Caki2 (cell line): ENCODE measurements around the gene ARMH2. TPM values are rescaled to one million over a fixed set of nuclear protein-coding genes. Genes with fewer than 3 reads are reported as not detected.

Experiments used
- DNase-seq: peaks from one replicate; pipeline ENCODE4 v3.0.0-alpha.2; 2015; ENCODE audit warnings: low read depth
- in situ Hi-C: cut with HindIII; loops from 2 replicates; pipeline ENCODE4 v1.10.0; 2016; ENCODE audit warnings: low sequenced_read_pairs, low pct_unique_long_range_greater_than_20kb, mixed read lengths
- total RNA-seq: library from RNA; depleted of rRNA; stranded (reverse); fragments of >200 nt; shearing (Covaris generic); gene quantifications from 2 replicates; pipeline ENCODE4 v1.2.3, GENCODE V29; 2014; ENCODE audit warnings: low replicate concordance; rRNA removed

ARMH2 gene
- total RNA-seq, 1 experiment from 2014 or later, result not detected

- in situ Hi-C loops, result no loop called here
- no peak for DNase-seq
Measured at GRCh38 chr6:24749297-24749696, 49.4 kb downstream of the ARMH2 start.

Other genes with a start within 250 kb of the ARMH2 start
- gene KIAA0319, start 152.7 kb downstream of the ARMH2 start, total RNA-seq, result 6.1 and 6.4 TPM in 2 replicates
- gene TDP2, start 132.0 kb downstream of the ARMH2 start, total RNA-seq, result 230 and 231 TPM in 2 replicates
- gene ACOT13, start 131.8 kb downstream of the ARMH2 start, total RNA-seq, result 56.4 and 85.2 TPM in 2 replicates
- 68.5 and 77.5 TPM in 2 replicates for gene C6orf62, start 79.8 kb downstream of the ARMH2 start, total RNA-seq
- 121 and 134 TPM in 2 replicates for gene GMNN, start 24.0 kb downstream of the ARMH2 start, total RNA-seq
- gene RIPOR2, start 137.0 kb upstream of the ARMH2 start, total RNA-seq, result 2.3 and 13.6 TPM in 2 replicates